Keratinocyte (primary cell): ENCODE data around the gene TXNRD2.

ENCODE experiments used
- EZH2 ChIP-seq: IDR thresholded peaks from one replicate; pipeline ENCODE4 v1.6.1; 2012; ENCODE audit warnings: inconsistent platforms, mild to moderate bottlenecking, low read length, moderate library complexity
- TF ChIP-seq, protein P1 (sequence below), 3 experiments: IDR thresholded peaks in 1 of 3; conservative IDR thresholded peaks in 1 of 3; optimal IDR thresholded peaks in 1 of 3; 2 replicates in 2 of 3; 3 replicates in 1 of 3; pipeline versions ENCODE3 to v1.5.1; 2011; ENCODE audit warnings: low read length in 3 of 3, mild to moderate bottlenecking in 3 of 3, moderate library complexity in 2 of 3, control low read depth in 1 of 3, inconsistent platforms in 1 of 3; ENCODE audit not compliant: insufficient read depth in 2 of 3; ENCODE audit errors: extremely low read depth in 1 of 3

DNA sequence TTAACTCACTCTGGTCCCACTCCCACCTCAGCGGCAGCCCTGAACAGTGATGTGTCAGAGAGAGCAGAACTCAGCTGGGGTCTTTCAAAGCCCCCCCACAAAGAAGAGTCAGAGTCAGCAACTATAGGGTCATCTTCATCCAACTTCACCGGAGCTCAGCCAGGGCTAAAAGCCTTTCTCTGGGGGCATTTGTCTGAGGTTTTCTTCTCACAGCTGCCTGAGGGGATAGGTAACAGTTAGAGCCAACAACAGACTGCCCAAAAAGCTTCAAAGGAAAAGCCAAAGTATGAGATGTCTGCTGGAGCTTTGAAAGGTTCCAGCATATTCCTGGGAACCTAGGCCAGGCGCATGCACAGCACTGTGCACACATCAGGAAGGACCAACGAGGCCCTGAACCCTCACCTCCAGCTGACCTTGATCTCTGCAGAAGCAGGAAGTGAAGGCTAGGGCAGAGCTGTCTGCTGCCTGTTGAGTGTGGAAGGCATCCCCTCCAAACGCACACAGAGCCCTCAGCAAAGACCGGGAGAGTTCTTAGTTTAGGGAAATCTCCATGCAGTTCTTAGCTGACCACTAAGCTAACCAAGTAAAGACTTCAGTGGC, 28.2 kb downstream of the TXNRD2 start:
- TF ChIP-seq, protein P1, sequence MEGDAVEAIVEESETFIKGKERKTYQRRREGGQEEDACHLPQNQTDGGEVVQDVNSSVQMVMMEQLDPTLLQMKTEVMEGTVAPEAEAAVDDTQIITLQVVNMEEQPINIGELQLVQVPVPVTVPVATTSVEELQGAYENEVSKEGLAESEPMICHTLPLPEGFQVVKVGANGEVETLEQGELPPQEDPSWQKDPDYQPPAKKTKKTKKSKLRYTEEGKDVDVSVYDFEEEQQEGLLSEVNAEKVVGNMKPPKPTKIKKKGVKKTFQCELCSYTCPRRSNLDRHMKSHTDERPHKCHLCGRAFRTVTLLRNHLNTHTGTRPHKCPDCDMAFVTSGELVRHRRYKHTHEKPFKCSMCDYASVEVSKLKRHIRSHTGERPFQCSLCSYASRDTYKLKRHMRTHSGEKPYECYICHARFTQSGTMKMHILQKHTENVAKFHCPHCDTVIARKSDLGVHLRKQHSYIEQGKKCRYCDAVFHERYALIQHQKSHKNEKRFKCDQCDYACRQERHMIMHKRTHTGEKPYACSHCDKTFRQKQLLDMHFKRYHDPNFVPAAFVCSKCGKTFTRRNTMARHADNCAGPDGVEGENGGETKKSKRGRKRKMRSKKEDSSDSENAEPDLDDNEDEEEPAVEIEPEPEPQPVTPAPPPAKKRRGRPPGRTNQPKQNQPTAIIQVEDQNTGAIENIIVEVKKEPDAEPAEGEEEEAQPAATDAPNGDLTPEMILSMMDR (optimal IDR thresholded peaks at IDR 0.05 in 1 of 3, IDR thresholded peaks at IDR 0.05 in 1 of 3, conservative IDR thresholded peaks at IDR 0.05 in 1 of 3; ENCODE audit: extremely low read depth in 1 of 3, insufficient read depth in 2 of 3, low read length in 3 of 3) = no peak
- TF ChIP-seq EZH2 = no peak
